NCI-H2081 treated with DMSO at 0.1 percent for 48 hours (cell line): ENCODE data around the gene SCN4A.

Source experiments
- DNase-seq: peaks from one replicate; lab custom pipeline; 2025; lab: John Stamatoyannopoulos, UW

The SCN4A gene

DNA sequence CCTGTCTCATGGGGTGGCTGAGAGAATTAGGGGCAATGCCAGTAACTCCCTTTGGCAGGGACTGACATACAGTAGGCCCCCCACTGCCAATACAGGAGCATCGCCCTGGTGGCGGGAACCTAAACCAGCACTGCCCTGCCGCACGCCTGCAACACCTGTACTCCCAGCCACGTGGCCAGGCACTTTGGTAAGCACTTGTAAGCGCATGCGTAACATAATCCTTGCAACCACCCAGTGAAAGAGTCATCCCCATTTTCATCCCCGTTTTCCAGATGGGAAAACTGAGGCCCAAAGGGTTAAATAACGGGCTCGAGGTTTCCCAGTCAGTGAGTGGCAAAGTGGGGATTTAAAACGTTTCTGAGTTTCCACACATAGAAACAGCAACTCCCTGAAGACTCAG lies 17.5 kb downstream of the SCN4A start:
- DNase-seq: no peak

DNA sequence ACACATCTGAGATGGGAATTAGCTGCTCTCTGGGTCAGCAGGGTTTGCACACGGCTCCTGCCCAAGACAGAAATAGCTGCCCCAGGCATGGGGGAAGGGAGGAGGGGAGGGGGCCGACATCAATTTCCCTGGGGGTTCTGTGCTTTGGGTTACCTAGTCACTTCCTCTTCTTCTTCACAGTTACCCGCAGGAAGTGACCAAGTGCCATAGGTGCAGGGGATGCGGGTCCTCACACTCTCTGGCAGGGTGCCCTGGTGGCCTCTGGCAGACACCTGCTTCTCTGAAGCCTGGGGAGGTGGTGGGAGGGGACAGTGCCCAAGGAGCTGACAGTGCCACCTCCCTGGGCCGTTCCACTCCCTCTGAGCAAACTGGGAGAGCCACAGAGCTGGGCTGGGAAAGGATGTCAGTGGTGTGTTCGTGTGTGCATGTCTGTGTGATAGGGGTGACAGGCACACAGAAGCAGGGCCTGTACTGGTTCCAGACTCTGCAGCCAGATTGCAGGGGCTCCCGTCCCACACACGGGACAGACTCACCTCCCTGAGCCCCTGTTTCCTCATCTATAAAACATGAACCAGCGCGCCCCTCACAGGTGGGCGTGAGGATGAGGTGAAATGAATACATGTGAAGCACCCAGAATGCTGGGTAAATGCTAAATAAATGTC lies 18.2 kb downstream of the SCN4A start:
- DNase-seq: no peak

- DNase-seq: no peak
Observed at GRCh38 chr17:63950940-63951907, 21.5 kb downstream of the SCN4A start.

- no peak for DNase-seq
Observed at GRCh38 chr17:63949576-63950250, 23.0 kb downstream of the SCN4A start.

- no peak for DNase-seq
Observed at GRCh38 chr17:63948521-63948920, 24.2 kb downstream of the SCN4A start.

- no peak for DNase-seq
Observed at GRCh38 chr17:63947711-63948330, 24.9 kb downstream of the SCN4A start.

DNA sequence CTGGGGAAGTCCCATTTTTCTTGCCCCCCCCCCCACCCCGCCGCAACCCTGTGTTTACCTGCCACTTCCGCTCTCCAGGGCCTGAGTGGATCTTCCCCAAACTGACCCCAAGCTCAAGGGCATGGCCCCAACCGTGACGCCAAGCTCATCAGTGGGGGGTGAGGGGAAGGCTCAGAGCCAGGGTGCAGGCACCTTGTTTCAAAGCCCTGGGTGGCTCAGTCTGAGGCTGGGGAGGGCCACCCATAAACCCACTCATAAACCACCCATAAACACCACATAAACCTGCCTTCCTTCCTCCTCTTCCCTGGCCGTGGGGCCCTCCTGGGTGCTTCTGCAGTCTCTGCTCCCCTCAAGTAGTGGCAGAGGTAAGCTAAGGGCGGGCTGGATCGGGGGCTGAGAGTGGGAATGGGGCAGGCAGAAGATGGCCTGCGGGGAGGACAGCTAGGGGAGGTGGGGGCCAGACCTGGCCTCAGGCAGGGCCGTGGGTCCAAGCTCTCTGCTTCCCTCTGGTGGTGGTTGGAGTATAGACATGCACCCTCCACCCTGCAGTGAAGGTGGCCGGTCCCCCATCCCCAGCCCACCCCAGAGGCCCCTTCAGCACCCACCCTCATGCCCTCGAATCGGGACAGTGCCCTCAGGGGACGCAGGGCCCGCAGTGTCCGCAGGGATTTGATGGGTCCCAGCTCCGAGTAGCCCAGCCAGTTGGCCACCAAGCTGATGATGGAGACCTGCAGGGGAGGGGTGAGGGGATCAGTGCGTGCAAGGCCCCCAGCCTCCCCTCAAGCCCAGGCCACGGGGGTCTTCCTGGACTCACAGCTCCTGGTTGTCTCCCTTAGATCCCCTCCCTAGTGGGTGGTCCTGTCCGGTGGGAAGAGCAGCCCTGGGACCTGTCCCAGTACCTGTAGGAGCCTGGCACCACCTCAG lies 26.0 kb downstream of the SCN4A start:
- no peak for DNase-seq

DNA sequence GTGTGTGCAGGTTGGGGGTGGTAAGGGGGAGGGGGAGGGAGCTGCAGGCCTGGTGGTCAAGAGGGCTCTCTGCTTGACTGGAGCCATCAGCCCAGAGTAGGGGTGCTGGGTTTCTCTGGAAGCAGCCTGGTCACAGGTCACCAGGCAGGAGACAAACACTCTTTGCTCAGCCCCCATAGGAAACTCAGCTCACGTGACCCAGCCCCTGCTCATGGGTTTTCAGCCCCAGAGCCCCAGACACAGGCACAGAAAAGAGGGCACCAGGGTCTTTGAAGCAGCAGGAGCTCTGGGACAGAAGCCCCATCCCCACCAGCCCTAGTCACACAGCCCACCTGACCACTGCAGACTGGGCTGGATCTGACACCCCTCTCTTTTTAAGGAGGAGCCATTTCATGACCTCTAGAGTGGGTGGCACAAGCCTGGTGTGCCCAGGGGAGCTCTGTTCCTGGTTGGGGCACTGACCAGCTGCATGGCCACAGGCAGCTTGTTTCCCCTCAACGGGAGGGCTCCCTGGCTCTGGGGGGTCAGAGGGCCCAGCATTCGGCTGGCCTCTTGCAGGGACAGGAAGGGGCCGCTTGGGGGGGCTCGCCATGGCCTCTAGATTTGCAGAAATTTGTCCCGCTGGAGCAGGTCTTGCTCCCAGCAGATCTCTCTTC lies 26.8 kb downstream of the SCN4A start:
- DNase-seq: no peak

DNA sequence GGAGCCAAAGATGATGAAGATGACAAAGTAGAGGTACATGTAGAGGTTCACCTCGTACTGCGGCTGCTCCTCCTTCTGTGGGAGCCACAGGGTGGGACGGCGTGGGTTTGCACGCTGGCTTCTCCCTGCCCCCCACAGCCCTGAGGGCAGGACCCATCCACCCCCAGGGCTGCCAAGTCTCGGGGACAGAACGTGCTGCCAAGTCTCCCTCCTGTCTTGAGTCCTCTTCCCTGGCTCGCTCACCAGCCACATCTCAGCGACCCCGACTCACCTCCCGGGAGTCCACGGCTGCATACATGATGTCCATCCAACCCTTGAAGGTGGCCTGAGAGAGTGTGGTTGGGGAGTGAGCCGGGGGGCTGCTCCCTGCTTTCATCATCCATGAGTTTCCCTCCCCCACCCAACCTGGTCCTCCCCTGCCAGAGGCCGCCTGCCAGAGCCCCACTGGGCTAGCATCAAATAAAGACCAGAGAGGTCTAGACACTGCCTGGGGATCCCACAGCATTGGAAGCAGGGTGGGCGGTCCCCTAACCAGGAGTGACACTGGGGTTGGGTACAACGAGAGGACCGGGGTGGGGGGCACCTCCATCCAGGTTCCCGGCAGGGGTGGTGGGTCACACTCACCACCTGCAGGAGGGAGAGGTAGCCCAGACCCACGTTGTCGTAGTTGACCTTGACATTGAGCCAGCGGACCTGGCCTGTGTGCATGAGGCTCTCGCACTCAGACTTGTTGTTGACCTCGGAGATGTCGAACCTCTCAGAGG lies 27.8 kb downstream of the SCN4A start:
- no peak for DNase-seq

DNA sequence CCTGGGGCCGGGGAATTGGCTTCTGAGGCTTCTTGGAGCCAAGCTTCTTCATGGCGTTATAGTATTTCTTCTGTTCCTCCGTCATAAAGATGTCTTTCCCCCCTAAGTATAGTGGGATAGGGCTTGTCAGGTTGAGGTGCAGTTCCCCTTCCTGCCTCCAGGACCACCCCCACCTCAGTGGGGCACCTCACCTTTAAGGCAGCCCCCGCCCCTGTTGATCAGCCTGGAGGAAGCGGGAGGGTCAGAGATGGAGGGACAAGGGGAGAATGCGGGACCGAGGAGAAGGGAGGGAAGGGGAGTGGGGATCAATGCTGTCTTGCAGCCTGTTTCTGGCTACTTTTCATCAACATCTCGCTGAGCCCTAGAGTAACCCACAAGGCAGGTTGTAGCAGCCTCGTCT lies 29.0 kb downstream of the SCN4A start:
- no peak for DNase-seq

DNA sequence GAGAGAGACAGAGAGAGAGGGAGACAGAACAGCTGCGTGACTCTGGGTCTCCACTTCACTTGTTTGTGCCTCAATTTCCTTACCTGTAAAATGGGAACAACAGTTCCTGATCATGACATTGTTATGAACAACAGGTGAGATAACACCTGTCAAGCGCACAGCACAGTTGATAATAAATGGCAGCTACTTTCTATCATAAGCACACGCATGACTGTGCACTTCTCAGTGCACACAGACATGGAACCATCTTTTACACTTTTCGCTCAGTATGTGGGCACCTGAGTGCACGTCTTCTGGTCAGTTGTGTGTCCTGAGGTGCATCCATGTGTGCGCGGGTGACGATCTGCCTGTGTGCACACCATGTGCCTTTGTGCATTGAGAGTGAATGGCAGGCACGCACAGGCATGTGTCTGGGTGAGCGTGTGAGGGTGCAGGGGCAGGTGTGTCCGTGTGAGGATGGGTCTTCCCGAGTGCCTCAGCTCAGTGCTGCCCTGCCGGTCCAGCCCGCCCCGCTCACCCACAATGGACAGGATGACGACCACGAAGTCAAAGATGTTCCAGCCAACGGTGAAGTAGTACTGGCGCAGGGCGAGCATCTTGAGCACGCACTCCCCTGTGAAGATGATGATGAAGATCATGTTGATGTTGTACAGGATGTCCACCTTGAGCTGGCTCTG lies 30.3 kb downstream of the SCN4A start:
- DNase-seq: no peak

DNA sequence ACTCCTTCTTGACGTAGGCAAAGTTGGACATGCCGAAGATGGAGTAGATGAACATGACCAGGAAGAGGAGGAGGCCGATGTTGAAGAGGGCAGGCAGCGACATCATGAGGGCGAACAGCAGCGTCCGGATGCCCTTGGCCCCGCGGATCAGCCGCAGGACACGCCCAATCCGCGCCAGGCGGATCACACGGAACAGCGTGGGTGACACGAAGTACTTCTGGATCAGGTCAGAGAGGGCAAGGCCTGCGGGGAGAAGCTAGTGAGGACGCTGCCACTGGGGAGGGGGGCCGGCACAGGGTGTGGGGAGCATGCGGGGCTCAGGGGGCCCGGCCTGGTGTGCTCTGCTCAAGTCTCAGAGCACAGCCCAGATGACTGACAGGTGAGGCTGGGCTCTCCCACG lies 31.0 kb downstream of the SCN4A start:
- DNase-seq: no peak

DNA sequence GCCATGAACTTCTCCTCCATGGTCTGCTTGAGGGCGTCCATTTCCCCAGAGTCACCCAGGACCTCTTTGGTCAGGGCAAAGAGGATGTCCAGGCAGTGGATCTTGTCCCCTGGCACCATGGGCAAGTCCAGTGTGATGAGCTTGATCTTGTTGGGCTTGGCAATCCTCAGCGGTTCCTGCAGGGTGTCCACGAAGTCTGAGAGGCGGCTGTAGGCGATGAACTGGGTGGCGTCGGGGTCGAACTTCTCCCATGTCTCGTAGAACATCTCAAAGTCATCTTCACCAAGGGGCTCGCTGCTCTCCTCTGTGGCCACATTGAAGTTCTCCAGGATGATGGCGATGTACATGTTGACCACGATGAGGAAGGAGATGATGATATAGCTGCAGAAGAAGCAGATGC lies 31.6 kb downstream of the SCN4A start:
- no peak for DNase-seq

- no peak for DNase-seq
Observed at GRCh38 chr17:63940584-63940983, 32.1 kb downstream of the SCN4A start.

DNA sequence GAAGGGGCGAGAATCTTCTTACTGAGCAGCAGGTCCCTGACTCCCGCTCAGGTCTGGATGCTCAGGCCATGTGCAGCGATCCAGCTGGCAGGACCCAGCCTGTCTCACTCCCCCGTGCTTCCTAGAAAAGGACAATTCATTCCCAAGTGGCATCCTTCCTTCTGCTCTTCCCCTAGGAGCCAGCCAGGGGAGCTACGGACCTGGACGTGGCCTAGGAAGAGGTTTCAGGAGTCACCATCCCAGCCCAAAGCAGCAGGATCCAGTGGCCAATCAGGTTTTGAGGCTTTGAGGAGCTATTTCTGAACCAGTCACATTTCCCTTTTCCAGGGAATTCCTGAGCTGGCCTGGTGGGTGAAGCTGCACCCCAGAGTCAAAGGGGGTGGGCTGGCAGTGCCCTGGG lies 32.8 kb downstream of the SCN4A start:
- no peak for DNase-seq

GRCh38 chr17:63939401-63939800 lies 33.3 kb downstream of the SCN4A start:
- DNase-seq: no peak

DNA sequence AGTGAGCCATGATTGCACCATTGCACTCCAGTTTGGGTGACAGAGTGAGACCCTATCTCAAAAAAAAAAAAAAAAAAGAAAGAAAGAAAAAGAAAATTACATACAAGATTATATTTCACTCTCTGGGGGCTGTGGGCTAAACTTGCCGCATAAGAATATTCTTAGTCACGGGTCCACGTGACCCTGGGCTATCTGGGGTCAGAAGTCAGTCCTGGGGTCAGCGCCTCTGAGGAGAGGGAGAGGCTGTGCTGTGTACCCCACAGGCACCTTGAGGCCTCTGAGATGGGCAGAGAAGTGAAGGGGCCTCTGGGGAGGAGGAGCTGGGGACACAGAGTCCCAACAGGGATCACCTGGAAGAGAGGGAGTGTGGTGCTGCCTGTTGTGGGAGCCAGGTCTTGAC lies 34.8 kb downstream of the SCN4A start:
- no peak for DNase-seq

GRCh38 chr17:63937319-63937718 lies 35.4 kb downstream of the SCN4A start:
- DNase-seq: no peak
